GM12801 (cell line): ENCODE data around the gene TBC1D10B.

Source experiments
- TF ChIP-seq, protein P1 (sequence below): IDR thresholded peaks from one replicate; pipeline ENCODE4 v1.5.1; 2011; ENCODE audit warnings: control low read depth; ENCODE audit not compliant: insufficient read length; ENCODE audit errors: extremely low read depth

The TBC1D10B gene

GRCh38 chr16:30394592-30395154 lies 24.4 kb upstream of the TBC1D10B start:
- TF ChIP-seq, protein P1, sequence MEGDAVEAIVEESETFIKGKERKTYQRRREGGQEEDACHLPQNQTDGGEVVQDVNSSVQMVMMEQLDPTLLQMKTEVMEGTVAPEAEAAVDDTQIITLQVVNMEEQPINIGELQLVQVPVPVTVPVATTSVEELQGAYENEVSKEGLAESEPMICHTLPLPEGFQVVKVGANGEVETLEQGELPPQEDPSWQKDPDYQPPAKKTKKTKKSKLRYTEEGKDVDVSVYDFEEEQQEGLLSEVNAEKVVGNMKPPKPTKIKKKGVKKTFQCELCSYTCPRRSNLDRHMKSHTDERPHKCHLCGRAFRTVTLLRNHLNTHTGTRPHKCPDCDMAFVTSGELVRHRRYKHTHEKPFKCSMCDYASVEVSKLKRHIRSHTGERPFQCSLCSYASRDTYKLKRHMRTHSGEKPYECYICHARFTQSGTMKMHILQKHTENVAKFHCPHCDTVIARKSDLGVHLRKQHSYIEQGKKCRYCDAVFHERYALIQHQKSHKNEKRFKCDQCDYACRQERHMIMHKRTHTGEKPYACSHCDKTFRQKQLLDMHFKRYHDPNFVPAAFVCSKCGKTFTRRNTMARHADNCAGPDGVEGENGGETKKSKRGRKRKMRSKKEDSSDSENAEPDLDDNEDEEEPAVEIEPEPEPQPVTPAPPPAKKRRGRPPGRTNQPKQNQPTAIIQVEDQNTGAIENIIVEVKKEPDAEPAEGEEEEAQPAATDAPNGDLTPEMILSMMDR, result no peak

DNA sequence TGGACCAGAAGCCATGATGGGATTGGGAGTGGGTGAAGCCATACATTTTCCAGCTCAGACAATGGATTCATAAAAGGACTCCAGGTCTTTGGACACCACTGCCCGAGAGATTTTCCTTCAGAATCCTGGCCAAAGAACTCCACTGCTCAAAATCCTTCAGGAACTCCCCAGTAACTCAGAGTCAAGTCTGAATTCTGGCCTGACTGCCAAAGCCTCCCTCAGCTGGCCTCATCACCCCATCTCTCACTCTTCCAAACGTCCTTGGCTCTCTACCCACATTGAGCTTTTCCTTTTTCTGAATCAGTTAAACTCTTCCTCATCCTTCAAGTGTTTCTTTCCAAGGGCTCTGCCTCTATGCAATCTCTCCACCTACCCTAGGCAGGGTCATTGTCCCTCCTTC lies 13.2 kb upstream of the TBC1D10B start:
- TF ChIP-seq, protein P1, result no peak

GRCh38 chr16:30382111-30382881 lies 12.0 kb upstream of the TBC1D10B start, which contains the start of gene SEPTIN1:
Gene SEPTIN1 (minus strand): TSS chr16:30382561. CDS start chr16:30382542, 19 bp downstream.
- TF ChIP-seq, protein P1, result no peak

- TF ChIP-seq, protein P1, result no peak
Observed at GRCh38 chr16:30381291-30382041, 11.2 kb upstream of the TBC1D10B start.

- TF ChIP-seq, protein P1, result no peak
Observed at GRCh38 chr16:30380803-30381208, 10.5 kb upstream of the TBC1D10B start.

DNA sequence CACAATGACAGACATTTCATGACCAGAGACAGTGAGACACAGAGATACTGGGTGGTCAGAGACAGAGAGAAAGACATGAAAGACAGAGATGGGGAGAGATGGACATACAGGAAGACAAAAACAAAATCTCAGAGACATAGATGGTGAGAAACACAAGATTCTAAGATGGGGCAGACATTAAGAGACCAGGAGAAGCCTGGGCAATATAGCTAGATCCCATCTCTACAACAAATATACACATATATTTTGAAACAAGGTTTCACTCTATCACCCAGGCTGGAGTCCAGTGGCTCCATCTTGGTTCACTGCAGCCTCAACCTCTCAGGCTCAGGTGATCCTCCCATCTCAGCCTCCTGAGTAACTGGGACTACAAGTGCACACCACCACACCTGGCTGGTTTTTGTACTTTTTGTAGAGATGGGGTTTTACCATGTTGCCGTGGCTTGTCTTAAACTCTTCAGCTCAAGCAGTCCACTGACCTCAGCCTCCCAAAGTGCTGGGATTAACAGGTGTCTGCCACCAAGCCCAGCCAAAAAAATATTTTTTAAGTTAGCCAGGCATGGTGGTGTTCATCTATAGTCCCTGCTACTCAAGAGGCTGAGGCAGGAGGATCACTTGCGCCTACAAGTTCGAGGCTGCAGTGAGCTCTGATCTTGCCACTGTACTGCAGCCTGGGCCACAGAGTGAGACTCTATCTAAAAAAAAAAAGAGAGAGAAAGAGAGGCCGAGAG lies 9.9 kb upstream of the TBC1D10B start:
- TF ChIP-seq, protein P1, result no peak
